Hematopoietic multipotent progenitor cell treated with erythropoietin and hydrocortisone succinate and interleukin-3 and kit ligand, for 6 days (in vitro differentiated cells): ENCODE measurements around the gene NUDT8.
A peak's percentile ranks its signal among the peaks of the same experiment; 100 is the strongest.
"Not testable (repeated sequence)": the region's sequence is repeated elsewhere in the genome, so short reads cannot be mapped to it uniquely, and the experiment has no call there.

Experiments
- DNase-seq: peaks from one replicate; pipeline ENCODE4 v3.0.0-alpha.2; 2015

Gene NUDT8

GRCh38 chr11:67629386-67630227, at the start of gene NUDT8:
Gene NUDT8, minus strand, starts transcription at chr11:67629937. Its CDS starts 26 bp downstream, at chr11:67629911.
- peak; percentile 94 for DNase-seq

- DNase-seq: no peak
Observed at GRCh38 chr11:67675058-67675747, 45.5 kb upstream of the NUDT8 start.

GRCh38 chr11:67674442-67674871, 44.7 kb upstream of the NUDT8 start, which contains the start of gene ALDH3B2:
Gene ALDH3B2, minus strand, starts transcription at chr11:67674623. Its CDS starts 7,688 bp downstream, at chr11:67666935.
- no peak for DNase-seq

GRCh38 chr11:67673902-67674301, 44.2 kb upstream of the NUDT8 start:
- DNase-seq: no peak

GRCh38 chr11:67673358-67673757, 43.6 kb upstream of the NUDT8 start:
- no peak for DNase-seq

GRCh38 chr11:67671211-67671520, 41.4 kb upstream of the NUDT8 start:
- DNase-seq: no peak

GRCh38 chr11:67670316-67671210, 40.8 kb upstream of the NUDT8 start:
- DNase-seq: no peak

GRCh38 chr11:67668192-67668551, 38.4 kb upstream of the NUDT8 start:
- DNase-seq: no peak

- no peak for DNase-seq
Observed at GRCh38 chr11:67667490-67668191, 37.9 kb upstream of the NUDT8 start.

GRCh38 chr11:67666676-67667489, 37.1 kb upstream of the NUDT8 start:
- no peak for DNase-seq

- DNase-seq: no peak
Observed at GRCh38 chr11:67666303-67666645, 36.5 kb upstream of the NUDT8 start.

- DNase-seq: no peak
Observed at GRCh38 chr11:67665541-67666302, 36.0 kb upstream of the NUDT8 start.

- no peak for DNase-seq
Observed at GRCh38 chr11:67664696-67665540, 35.2 kb upstream of the NUDT8 start.

GRCh38 chr11:67664213-67664585, 34.5 kb upstream of the NUDT8 start:
- DNase-seq: no peak

GRCh38 chr11:67663532-67664212, 33.9 kb upstream of the NUDT8 start:
- no peak for DNase-seq

- no peak for DNase-seq
Observed at GRCh38 chr11:67662835-67663531, 33.2 kb upstream of the NUDT8 start.

- no peak for DNase-seq
Observed at GRCh38 chr11:67662142-67662834, 32.6 kb upstream of the NUDT8 start.

GRCh38 chr11:67660752-67661151, 31.0 kb upstream of the NUDT8 start:
- DNase-seq: not testable (repeated sequence)
